Measurements from ENCODE around the gene KRTAP10-11.
"Not testable (repeated sequence)": the region's sequence is repeated elsewhere in the genome, so short reads cannot be mapped to it uniquely, and the experiment has no call there.

Gene KRTAP10-11

DNA sequence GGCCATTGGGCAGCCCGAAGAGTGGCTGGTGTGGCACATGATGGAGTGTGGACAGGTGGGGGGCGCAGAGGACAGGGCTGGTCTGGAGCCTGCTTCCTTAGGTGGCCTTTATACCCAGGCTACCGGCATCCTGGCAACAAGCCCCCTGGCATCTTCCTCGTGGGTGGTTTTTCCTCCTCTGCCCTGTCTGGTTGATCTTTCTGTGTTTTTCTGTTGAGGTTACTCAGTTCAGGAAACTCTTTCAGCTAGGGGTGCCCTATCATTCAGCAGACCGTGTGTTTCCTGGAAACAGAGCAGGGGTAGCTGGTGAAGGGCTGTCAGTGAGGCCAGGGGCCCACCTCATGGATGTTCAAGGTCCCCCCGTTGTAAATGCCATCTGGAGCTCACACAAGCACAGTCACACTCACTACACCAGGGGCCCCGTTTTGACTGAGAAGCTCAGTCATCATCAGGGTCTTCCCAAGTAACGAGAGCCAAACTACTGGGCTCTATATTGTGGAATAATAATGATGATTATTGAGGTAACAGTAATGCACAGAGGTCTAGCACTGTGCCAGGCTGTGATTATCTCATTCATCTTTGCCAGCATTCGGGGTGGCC lies 8.5 kb downstream of the KRTAP10-11 start, which contains the start of gene KRTAP12-4:
TSS of gene KRTAP12-4 (minus strand) at position 84 of the 600 bp plus-strand sequence. CDS start at position 39, 45 bp downstream.
- Histone ChIP-seq H3K36me3 (ENCODE audit: insufficient read depth, low read length) (no peaks in the 10 kb centered on the region), H3K4me1 (ENCODE audit: control insufficient read depth, insufficient read depth, low read length, unreplicated experiment) (no peaks in the 10 kb centered on the region), H2AFZ (ENCODE audit: low read length, unreplicated experiment) (no peak within 1 kb of the TSS), H3K79me2 (ENCODE audit: control insufficient read depth, insufficient read depth, low read length, unreplicated experiment) (no peaks in the 10 kb centered on the region), H3K27ac (ENCODE audit: low read depth, low read length) (no peak within 1 kb of the TSS), H3K4me3 (ENCODE audit: low read depth, low read length) (no peak within 1 kb of the TSS), H3K27me3 (ENCODE audit: insufficient read depth, low read length) (peaks cover 18% of the 10 kb centered on the region; the same call in 1 of the 2 replicates)

DNA sequence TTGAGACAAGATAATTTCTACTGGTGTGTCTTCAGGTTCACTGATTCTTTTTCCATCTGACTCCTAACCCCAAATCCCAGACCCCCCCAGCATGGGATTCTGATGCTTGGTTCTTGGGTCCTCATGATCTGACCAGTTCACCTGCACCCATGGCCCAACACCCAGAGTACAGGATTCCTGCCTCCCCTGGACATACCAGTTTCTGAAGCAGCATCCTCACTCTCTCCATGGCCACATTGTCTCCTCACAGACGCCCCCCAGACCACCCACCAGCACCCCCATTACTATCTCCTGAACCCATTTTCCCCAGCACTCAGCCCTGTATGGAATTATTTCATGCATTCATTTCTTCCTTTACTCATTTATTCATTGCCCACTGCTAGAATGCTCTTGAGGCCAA lies 10.7 kb downstream of the KRTAP10-11 start:
- Histone ChIP-seq H3K36me3 (ENCODE audit: insufficient read depth, low read length) (no peaks in the 10 kb centered on the region), H3K4me1 (ENCODE audit: control insufficient read depth, insufficient read depth, low read length, unreplicated experiment) (no peaks in the 10 kb centered on the region), H2AFZ (ENCODE audit: low read length, unreplicated experiment) (no peak overlapping the region), H3K27ac (ENCODE audit: low read depth, low read length) (no peak overlapping the region), H3K27me3 (ENCODE audit: insufficient read depth, low read length) (peaks cover 13% of the 10 kb centered on the region; the same call in 1 of the 2 replicates), H3K79me2 (ENCODE audit: control insufficient read depth, insufficient read depth, low read length, unreplicated experiment) (no peaks in the 10 kb centered on the region), H3K4me3 (ENCODE audit: low read depth, low read length) (no peak overlapping the region)

DNA sequence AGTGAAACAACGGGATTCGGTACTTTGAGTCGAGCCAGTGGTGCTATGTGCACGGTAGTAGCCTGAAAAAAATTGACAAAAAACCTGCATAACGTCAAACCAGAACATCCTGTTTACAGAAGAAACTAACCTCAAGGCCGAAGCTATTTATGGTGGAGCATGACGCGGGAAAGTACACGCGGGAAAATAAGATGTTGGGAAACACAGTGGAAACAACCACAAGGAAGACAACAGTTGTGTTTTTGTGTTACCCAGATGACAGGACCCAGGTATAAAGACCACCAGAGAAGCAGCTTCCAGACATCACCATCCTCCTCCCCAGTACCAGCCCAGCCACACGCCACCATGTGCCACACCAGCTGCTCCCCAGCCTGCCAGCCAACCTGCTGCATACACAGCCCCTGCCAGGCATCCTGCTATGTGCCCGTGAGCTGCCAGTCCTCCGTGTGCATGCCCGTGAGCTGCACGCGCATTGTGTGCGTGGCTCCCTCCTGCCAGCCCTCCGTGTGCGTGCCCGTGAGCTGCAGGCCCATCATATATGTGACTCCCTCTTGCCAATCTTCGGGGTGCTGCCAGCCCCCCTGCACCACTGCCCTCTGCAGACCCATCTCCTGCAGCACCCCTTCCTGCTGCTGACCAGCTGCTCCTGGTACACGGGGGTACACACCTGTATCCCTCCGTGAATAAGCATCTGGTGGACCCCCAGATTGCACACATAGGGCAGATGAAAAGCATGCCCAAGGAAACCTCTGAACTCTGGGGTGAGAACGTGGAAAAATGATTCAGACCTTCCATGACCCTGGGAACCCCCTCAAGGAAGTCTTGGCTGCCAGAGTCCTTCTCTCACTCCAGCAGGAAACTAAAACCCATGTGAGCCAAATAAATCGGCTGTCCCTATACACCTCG lies 11.7 kb downstream of the KRTAP10-11 start, which contains the start of gene KRTAP12-3:
TSS of gene KRTAP12-3 (plus strand) at position 298 of the 906 bp plus-strand sequence. CDS start at position 346, 48 bp downstream.
- Histone ChIP-seq H3K27ac (ENCODE audit: low read depth, low read length) (no peak within 1 kb of the TSS), H3K4me3 (ENCODE audit: low read depth, low read length) (no peak within 1 kb of the TSS), H3K4me1 (ENCODE audit: control insufficient read depth, insufficient read depth, low read length, unreplicated experiment) (no peaks in the 10 kb centered on the region), H3K27me3 (ENCODE audit: insufficient read depth, low read length) (peaks cover 21% of the 10 kb centered on the region; the same call in 1 of the 2 replicates), H3K36me3 (ENCODE audit: insufficient read depth, low read length) (no peaks in the 10 kb centered on the region), H2AFZ (ENCODE audit: low read length, unreplicated experiment) (no peak within 1 kb of the TSS), H3K79me2 (ENCODE audit: control insufficient read depth, insufficient read depth, low read length, unreplicated experiment) (no peaks in the 10 kb centered on the region)

GRCh38 chr21:44658541-44658910 lies 12.3 kb downstream of the KRTAP10-11 start:
- no peak overlapping the region for H3K4me3 ChIP-seq (ENCODE audit: low read depth, low read length)
- H3K27me3 ChIP-seq (ENCODE audit: insufficient read depth, low read length) = peaks cover 20% of the 10 kb centered on the region; the same call in 1 of the 2 replicates
- no peaks in the 10 kb centered on the region for H3K36me3 ChIP-seq (ENCODE audit: insufficient read depth, low read length)
- H2AFZ ChIP-seq (ENCODE audit: low read length, unreplicated experiment) = no peak overlapping the region
- no peaks in the 10 kb centered on the region for H3K4me1 ChIP-seq (ENCODE audit: control insufficient read depth, insufficient read depth, low read length, unreplicated experiment)
- H3K27ac ChIP-seq (ENCODE audit: low read depth, low read length) = no peak overlapping the region
- H3K79me2 ChIP-seq (ENCODE audit: control insufficient read depth, insufficient read depth, low read length, unreplicated experiment) = no peaks in the 10 kb centered on the region

- Histone ChIP-seq H3K79me2 (ENCODE audit: control insufficient read depth, insufficient read depth, low read length, unreplicated experiment) (no peaks in the 10 kb centered on the region), H2AFZ (ENCODE audit: low read length, unreplicated experiment) (no peak overlapping the region), H3K4me3 (ENCODE audit: low read depth, low read length) (no peak overlapping the region), H3K27me3 (ENCODE audit: insufficient read depth, low read length) (peaks cover 20% of the 10 kb centered on the region; the same call in 1 of the 2 replicates), H3K4me1 (ENCODE audit: control insufficient read depth, insufficient read depth, low read length, unreplicated experiment) (no peaks in the 10 kb centered on the region), H3K27ac (ENCODE audit: low read depth, low read length) (no peak overlapping the region), H3K36me3 (ENCODE audit: insufficient read depth, low read length) (no peaks in the 10 kb centered on the region)
Observed at GRCh38 chr21:44658913-44659595, 12.8 kb downstream of the KRTAP10-11 start.

DNA sequence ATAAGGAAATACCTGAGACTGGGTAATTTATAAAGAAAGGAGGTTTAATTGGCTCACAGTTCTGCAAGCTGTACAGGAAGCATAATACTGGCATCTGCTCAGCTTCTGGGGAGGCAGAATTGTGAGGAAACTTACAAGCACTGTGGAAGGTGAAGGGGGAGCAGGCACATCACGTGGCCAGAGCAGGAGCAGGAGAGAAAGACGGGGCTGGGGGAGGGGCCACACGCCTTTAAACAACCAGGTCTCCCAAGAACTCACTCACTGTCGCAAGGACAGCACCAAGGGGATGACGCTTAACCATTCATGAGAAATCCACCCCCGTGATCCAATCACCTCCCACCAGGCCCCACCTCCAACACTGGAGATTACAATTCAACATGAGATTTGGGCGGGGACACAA lies 15.4 kb downstream of the KRTAP10-11 start:
- H3K36me3 ChIP-seq (ENCODE audit: insufficient read depth, low read length) = not testable (repeated sequence)

GRCh38 chr21:44664691-44665090 lies 18.5 kb downstream of the KRTAP10-11 start:
- no peak overlapping the region for H3K27ac ChIP-seq (ENCODE audit: low read depth, low read length)
- H3K79me2 ChIP-seq (ENCODE audit: control insufficient read depth, insufficient read depth, low read length, unreplicated experiment) = no peaks in the 10 kb centered on the region
- no peaks in the 10 kb centered on the region for H3K4me1 ChIP-seq (ENCODE audit: control insufficient read depth, insufficient read depth, low read length, unreplicated experiment)

More for the DNA sequence above, 15.4 kb downstream of the KRTAP10-11 start:
- not testable (repeated sequence) for H2AFZ ChIP-seq (ENCODE audit: low read length, unreplicated experiment); H3K4me1 ChIP-seq (ENCODE audit: control insufficient read depth, insufficient read depth, low read length, unreplicated experiment); H3K27ac ChIP-seq (ENCODE audit: low read depth, low read length); H3K79me2 ChIP-seq (ENCODE audit: control insufficient read depth, insufficient read depth, low read length, unreplicated experiment); H3K4me3 ChIP-seq (ENCODE audit: low read depth, low read length)
- peaks cover 20% of the 10 kb centered on the region; the same call in 1 of the 2 replicates for H3K27me3 ChIP-seq (ENCODE audit: insufficient read depth, low read length)

GRCh38 chr21:44666401-44667320 lies 20.4 kb downstream of the KRTAP10-11 start, which contains the start of gene KRTAP12-2:
TSS of gene KRTAP12-2 (minus strand) at chr21:44666927. CDS start at chr21:44666886, 41 bp downstream.
- Histone ChIP-seq H3K4me1 (ENCODE audit: control insufficient read depth, insufficient read depth, low read length, unreplicated experiment) (no peaks in the 10 kb centered on the region), H2AFZ (ENCODE audit: low read length, unreplicated experiment) (no peak within 1 kb of the TSS), H3K36me3 (ENCODE audit: insufficient read depth, low read length) (no peaks in the 10 kb centered on the region), H3K4me3 (ENCODE audit: low read depth, low read length) (no peak within 1 kb of the TSS), H3K27ac (ENCODE audit: low read depth, low read length) (no peak within 1 kb of the TSS), H3K79me2 (ENCODE audit: control insufficient read depth, insufficient read depth, low read length, unreplicated experiment) (no peaks in the 10 kb centered on the region), H3K27me3 (ENCODE audit: insufficient read depth, low read length) (peaks cover 20% of the 10 kb centered on the region; the same call in 1 of the 2 replicates)

More at GRCh38 chr21:44664691-44665090, 18.5 kb downstream of the KRTAP10-11 start:
- H3K36me3 ChIP-seq (ENCODE audit: insufficient read depth, low read length) = no peaks in the 10 kb centered on the region
- no peak overlapping the region for H2AFZ ChIP-seq (ENCODE audit: low read length, unreplicated experiment)
- peaks cover 20% of the 10 kb centered on the region; the same call in 1 of the 2 replicates for H3K27me3 ChIP-seq (ENCODE audit: insufficient read depth, low read length)
- H3K4me3 ChIP-seq (ENCODE audit: low read depth, low read length) = no peak overlapping the region

GRCh38 chr21:44667612-44668011 lies 21.4 kb downstream of the KRTAP10-11 start:
- no peak overlapping the region for H3K27ac ChIP-seq (ENCODE audit: low read depth, low read length)

More at GRCh38 chr21:44667612-44668011, 21.4 kb downstream of the KRTAP10-11 start:
- Histone ChIP-seq H3K4me3 (ENCODE audit: low read depth, low read length) (no peak overlapping the region), H2AFZ (ENCODE audit: low read length, unreplicated experiment) (no peak overlapping the region), H3K27me3 (ENCODE audit: insufficient read depth, low read length) (peaks cover 15% of the 10 kb centered on the region; the same call in 1 of the 2 replicates), H3K36me3 (ENCODE audit: insufficient read depth, low read length) (no peaks in the 10 kb centered on the region), H3K4me1 (ENCODE audit: control insufficient read depth, insufficient read depth, low read length, unreplicated experiment) (no peaks in the 10 kb centered on the region), H3K79me2 (ENCODE audit: control insufficient read depth, insufficient read depth, low read length, unreplicated experiment) (no peaks in the 10 kb centered on the region)

All from ACC112 (cell line).